ENCODE data around the gene CCDC47.

The CCDC47 gene

GRCh38 chr17:63718988-63719387, 54.4 kb downstream of the CCDC47 start:
- no peak for DNase-seq

GRCh38 chr17:63716426-63716825, 57.0 kb downstream of the CCDC47 start:
- no peak for DNase-seq

- no peak for DNase-seq
Measured at GRCh38 chr17:63714550-63715277, 58.7 kb downstream of the CCDC47 start.

GRCh38 chr17:63709110-63709509, 64.3 kb downstream of the CCDC47 start:
- DNase-seq, result no peak

GRCh38 chr17:63707151-63707550, 66.2 kb downstream of the CCDC47 start:
- DNase-seq, result no peak

GRCh38 chr17:63706336-63707082, 66.9 kb downstream of the CCDC47 start:
- no peak for DNase-seq

GRCh38 chr17:63705657-63706056, 67.7 kb downstream of the CCDC47 start:
- DNase-seq, result no peak

- DNase-seq, result no peak
Measured at GRCh38 chr17:63704836-63705235, 68.6 kb downstream of the CCDC47 start.

GRCh38 chr17:63704259-63704576, 69.2 kb downstream of the CCDC47 start:
- no peak for DNase-seq

- DNase-seq, result no peak
Measured at GRCh38 chr17:63703556-63704258, 69.7 kb downstream of the CCDC47 start.

GRCh38 chr17:63703029-63703428, 70.4 kb downstream of the CCDC47 start:
- DNase-seq, result no peak

- DNase-seq, result no peak
Measured at GRCh38 chr17:63702721-63703015, 70.7 kb downstream of the CCDC47 start.

GRCh38 chr17:63701868-63702720, 71.3 kb downstream of the CCDC47 start:
- no peak for DNase-seq

- DNase-seq, result no peak
Measured at GRCh38 chr17:63701456-63701820, 72.0 kb downstream of the CCDC47 start.

- DNase-seq, result no peak
Measured at GRCh38 chr17:63700528-63701455, 72.6 kb downstream of the CCDC47 start.

GRCh38 chr17:63699638-63700527, 73.5 kb downstream of the CCDC47 start, which contains the start of gene LIMD2:
Gene LIMD2 (minus strand): TSS chr17:63700125. CDS start chr17:63699298, 827 bp downstream.
- DNase-seq, result no peak

GRCh38 chr17:63698886-63699637, 74.3 kb downstream of the CCDC47 start:
- DNase-seq, result no peak

- DNase-seq, result no peak
Measured at GRCh38 chr17:63698381-63698885, 75.0 kb downstream of the CCDC47 start.

- no peak for DNase-seq
Measured at GRCh38 chr17:63697341-63698286, 75.8 kb downstream of the CCDC47 start.
